Stimulated activated CD8-positive, alpha-beta memory T cell treated with anti-CD3 and anti-CD28 coated beads, Interleukin-15, amount 100 ng/mL, for 24 hours (primary cell): ENCODE results near the gene PREP.
A peak's percentile ranks its signal among the peaks of the same experiment; 100 is the strongest.
"Not testable (repeated sequence)": the region's sequence is repeated elsewhere in the genome, so short reads cannot be mapped to it uniquely, and the experiment has no call there.

ENCODE experiments used
- DNase-seq: peaks from one replicate; pipeline ENCODE4 v3.0.0-alpha.2; 2020; ENCODE audit warnings: low read depth

The PREP gene

GRCh38 chr6:105402939-105403935 lies at the start of gene PREP:
Gene PREP (minus strand): TSS chr6:105403082. CDS start chr6:105402891, 191 bp downstream.
- DNase-seq: peak; percentile 62

GRCh38 chr6:105452376-105452775 lies 49.5 kb upstream of the PREP start:
- no peak for DNase-seq

GRCh38 chr6:105449756-105450390 lies 47.0 kb upstream of the PREP start:
- DNase-seq: no peak

- no peak for DNase-seq
Observed at GRCh38 chr6:105445481-105445880, 42.6 kb upstream of the PREP start.

GRCh38 chr6:105443941-105444340 lies 41.1 kb upstream of the PREP start:
- no peak for DNase-seq

GRCh38 chr6:105442369-105442768 lies 39.5 kb upstream of the PREP start:
- DNase-seq: no peak

GRCh38 chr6:105437236-105437635 lies 34.4 kb upstream of the PREP start:
- no peak for DNase-seq

GRCh38 chr6:105433723-105434122 lies 30.8 kb upstream of the PREP start:
- no peak for DNase-seq

GRCh38 chr6:105432797-105433196 lies 29.9 kb upstream of the PREP start:
- no peak for DNase-seq

- no peak for DNase-seq
Observed at GRCh38 chr6:105431226-105431625, 28.3 kb upstream of the PREP start.

- DNase-seq: no peak
Observed at GRCh38 chr6:105430685-105431084, 27.8 kb upstream of the PREP start.

- no peak for DNase-seq
Observed at GRCh38 chr6:105429676-105430075, 26.8 kb upstream of the PREP start.

GRCh38 chr6:105428342-105428957 lies 25.6 kb upstream of the PREP start:
- no peak for DNase-seq

GRCh38 chr6:105424175-105424783 lies 21.4 kb upstream of the PREP start:
- peak; percentile 20 for DNase-seq

- DNase-seq: not testable (repeated sequence)
Observed at GRCh38 chr6:105416971-105417370, 14.1 kb upstream of the PREP start.

- DNase-seq: no peak
Observed at GRCh38 chr6:105409734-105410133, 6.9 kb upstream of the PREP start.

GRCh38 chr6:105402090-105402938 lies 568 bp downstream of the PREP start:
- DNase-seq: no peak

- no peak for DNase-seq
Observed at GRCh38 chr6:105401247-105402089, 1.4 kb downstream of the PREP start.

GRCh38 chr6:105400501-105400900 lies 2.4 kb downstream of the PREP start:
- DNase-seq: no peak

GRCh38 chr6:105398859-105399258 lies 4.0 kb downstream of the PREP start:
- DNase-seq: no peak
